GM20431 (cell line): ENCODE measurements around the gene TBRG4.

ENCODE experiments used
- in situ Hi-C: fragments of 300-500 bp; cut with MseI, MboI; formaldehyde crosslinking; loops from one replicate; pipeline ENCODE4 v1.15.0; 2020; ENCODE audit warnings: low sequenced_read_pairs; ENCODE audit not compliant: unreplicated experiment

TBRG4 gene

DNA sequence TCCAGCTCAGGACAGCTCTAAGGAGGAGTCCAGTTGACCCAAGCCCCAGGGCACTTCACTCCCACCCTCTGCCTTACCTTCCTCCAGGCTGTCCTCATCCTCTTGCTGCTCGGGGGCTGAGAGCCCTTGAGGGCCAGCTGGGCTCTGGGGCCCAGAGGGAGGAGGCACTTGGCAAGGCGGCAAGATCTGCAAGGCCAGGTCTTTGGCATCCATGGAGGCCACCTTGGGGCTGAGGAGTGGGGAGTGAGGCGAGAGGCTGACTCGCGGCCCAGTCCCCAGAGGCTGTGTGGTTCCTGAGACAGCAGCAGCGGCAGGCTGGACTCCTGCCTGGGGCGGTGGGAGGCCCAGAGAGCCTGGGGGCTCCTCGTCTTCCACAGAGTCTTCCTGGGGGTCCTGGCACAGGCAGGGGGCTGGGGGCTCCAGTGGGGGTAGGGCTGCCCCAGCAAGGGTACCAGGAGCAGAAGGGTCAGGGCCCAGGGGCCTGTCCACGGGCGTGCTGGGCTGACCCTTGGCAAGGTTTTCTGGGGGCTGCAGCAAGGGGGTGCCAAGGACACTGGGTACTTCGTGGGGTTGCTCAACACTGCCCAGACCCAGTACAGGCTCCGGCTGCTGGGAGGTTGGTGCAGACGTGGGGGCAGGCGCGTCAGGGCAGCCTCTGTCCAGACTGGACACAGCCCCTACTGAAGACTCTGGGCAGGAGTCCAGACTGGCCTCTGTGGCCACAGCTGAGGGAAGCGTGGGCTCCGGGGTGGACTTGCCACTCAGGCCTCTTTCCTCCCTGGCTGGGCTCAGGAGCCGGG is 29.3 kb downstream of the TBRG4 start:
- in situ Hi-C loops: no loop called here

DNA sequence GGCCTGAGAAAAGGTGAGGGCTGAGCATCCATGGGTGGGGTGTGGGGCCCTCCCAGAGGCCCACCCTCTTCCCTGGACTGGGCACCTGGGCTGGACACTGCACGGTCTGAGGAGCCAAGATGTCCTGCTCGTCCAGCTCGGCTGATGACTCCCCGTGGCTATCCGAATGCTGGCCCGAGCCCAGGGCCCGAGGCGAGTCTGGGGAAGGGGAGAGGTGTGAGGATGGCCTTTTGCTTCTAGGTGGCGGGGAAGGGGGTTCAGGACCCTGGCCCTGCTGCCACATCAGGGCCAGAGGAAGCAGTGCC is 29.9 kb downstream of the TBRG4 start:
- in situ Hi-C loops: no loop called here

DNA sequence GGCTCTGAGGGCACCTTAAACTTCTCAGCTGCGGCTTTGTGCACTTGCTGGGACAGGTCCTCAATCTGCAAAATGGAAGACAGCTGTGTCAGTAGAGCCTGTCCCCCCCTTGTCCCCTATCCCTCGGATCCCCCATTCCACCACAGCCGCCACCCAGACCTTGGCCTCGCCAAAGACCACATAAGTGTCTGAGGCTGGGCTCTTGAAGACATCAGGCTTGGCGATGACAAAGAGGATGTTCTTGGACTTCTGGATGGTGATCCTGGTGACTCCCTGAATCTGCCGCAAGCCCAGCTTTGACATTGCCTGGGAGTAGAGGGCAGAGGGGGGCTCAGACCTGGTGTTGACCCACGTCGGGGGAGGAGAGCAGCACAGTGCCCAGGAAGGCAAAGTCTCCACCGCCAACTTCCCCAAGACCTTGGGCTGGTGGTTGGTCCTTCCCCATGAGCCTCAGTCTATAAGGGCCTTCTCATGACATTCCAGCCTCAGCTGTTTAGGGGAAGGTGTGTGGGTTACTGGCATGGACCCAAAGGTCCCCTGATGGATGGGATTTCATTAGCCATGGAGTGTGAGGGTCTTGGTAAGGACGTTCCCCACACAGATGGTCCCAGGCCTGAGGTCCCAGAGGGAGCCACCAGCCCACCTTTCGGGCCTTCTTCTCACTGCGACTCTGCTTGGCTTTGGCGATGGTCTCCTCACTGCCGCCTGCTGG is 30.4 kb downstream of the TBRG4 start:
- in situ Hi-C loops: no loop called here

DNA sequence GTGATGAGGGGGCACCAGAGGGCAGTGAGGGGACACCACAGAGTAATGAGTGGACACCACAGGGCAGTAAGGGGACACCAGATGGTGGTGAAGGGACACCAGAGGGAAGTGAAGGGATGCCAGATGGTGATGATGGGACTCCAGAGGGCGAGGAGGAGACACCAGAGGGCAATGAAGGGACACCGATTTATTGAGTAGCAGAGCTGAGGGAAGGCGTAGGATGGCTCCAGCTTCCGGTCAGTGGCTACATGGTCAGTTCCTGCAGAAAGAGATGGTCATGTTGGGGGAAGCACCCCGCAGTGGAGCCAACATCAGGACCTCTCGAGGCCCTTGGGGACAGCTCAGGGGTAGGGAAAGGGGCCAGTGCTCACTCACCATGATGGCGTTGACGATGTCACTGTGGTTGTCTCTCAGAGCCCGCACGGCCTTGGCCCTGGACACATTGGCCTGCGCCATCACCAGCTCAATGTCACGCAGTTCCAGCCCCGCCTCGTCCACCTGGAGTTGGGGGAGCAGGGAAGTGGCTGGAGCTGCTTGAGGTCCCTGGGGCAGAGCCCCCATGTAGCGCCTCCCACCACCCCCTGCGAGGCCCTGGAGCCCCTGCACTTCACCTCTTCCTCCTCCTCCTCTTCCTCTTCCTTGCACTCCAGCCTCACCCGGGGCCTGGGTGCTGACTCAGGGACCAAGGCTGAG is 31.1 kb downstream of the TBRG4 start:
- in situ Hi-C loops: no loop called here

DNA sequence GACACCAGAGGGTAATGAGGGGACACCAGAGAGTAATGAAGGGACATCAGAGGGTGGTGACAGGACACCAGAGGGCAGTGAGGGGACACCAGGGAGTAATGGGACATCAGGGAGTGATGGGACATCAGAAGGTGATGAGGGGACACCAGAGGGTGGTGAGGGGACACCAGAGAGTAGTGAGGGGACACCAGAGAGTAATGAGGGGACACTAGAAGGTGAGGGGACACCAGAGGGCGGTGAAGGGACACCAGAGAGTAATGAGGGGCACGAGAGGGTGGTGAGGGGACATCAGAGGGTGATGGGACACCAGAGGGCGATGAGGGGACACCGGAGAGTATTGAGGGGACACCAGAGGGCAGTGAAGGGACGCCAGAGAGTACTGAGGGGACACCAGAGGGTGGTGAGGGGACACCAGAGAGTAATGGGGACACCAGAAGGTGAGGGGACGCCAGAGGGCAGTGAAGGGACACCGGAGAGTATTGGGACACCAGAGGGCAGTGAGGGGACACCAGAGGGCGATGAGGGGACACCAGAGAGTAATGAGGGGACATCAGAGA is 33.3 kb downstream of the TBRG4 start:
- in situ Hi-C loops: no loop called here

DNA sequence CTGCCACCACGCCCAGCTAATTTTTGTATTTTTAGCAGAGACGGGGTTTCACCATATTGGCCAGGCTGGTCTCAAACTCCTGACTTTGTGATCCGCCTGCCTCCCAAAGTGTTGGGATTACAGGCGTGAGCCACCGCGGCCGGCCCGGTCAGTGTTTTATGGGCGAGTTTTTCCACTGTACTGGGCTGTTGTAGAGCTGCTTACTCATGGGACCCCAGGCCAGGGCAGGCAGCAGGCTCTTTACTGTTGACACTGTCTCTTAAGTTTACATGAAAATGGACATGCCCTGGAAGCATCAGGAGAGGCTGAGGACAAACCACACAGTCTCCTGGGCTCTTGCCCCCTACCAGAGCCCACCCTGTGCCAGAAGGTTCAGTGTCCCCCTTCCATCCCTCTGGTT is 33.9 kb downstream of the TBRG4 start:
- in situ Hi-C loops: no loop called here

DNA sequence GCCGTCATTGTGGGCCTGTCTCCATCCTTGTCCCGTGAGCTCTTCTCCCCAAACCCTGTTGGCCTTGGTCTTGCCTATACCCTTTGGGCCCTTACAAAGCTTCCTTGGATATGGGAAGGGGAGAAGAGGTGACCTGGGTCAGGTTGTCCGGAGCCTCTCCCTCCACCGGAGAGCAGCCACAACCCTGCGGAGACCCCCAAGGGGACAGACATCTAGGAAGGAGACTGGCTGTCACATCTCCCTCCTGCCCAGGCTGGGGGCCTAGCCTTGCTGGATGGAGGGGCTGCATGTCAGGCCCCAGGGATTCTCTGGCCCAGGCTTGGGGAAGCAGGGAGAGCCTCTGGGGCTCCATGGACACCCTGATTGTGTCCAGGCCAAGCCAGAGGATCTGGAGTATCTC is 34.6 kb downstream of the TBRG4 start:
- in situ Hi-C loops: no loop called here

DNA sequence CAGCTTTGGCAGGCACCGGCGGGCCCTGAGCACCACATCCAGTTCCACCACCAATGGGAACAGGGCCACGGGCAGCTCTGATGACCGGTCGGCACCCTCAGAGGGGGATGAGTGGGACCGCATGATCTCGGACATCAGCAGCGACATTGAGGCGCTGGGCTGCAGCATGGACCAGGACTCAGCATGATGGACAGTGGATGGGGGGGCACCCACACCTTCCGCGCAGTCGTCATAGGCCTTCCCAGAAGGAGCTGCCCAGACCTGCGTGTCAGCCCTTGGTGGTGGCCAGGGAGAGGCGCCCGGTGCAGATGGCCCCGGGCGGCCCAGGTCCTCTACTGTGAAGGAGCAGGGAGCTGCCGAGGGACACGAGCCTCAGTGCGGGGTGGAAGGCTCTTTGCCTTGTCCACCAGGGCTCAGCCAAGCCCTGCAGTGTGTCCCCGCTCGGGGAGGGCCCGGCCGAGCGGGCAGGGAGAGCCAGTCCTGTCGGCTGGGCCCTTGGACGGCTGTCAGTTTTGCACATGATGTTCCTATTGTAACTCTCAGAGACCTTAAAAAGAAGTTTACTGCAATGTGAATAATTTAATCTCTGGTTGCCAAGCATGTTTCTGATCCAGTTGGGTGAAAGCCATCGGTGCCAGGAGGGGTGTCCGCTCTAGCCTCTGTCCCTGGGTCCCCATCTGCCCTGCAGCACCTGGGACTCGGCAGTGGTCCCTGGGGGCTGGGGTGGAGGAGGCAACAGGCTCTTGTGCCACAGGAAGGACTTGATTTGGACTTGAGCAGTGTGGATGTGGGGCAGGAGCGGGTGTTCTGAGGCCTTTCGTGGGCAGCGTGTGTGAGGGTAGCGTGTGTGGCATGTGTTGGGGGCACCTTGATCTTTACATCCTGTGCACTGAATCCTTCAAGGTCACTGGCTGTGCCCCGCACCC is 35.4 kb downstream of the TBRG4 start:
- in situ Hi-C loops: no loop called here

DNA sequence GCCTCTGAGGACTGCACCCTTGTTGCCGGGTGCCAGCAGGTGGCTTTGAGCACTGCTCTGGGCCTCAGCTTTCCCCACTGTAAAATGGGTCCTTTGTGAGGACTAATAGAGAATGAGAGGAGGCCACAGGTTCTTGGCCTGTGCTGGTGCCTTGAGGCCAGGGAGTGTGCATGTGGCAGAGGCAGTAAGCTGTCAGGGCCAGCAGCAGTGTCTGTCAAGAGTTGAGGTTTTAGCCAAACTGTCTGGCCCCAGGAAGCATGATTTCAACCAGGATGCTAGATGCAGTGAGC is 36.2 kb downstream of the TBRG4 start:
- in situ Hi-C loops: no loop called here

DNA sequence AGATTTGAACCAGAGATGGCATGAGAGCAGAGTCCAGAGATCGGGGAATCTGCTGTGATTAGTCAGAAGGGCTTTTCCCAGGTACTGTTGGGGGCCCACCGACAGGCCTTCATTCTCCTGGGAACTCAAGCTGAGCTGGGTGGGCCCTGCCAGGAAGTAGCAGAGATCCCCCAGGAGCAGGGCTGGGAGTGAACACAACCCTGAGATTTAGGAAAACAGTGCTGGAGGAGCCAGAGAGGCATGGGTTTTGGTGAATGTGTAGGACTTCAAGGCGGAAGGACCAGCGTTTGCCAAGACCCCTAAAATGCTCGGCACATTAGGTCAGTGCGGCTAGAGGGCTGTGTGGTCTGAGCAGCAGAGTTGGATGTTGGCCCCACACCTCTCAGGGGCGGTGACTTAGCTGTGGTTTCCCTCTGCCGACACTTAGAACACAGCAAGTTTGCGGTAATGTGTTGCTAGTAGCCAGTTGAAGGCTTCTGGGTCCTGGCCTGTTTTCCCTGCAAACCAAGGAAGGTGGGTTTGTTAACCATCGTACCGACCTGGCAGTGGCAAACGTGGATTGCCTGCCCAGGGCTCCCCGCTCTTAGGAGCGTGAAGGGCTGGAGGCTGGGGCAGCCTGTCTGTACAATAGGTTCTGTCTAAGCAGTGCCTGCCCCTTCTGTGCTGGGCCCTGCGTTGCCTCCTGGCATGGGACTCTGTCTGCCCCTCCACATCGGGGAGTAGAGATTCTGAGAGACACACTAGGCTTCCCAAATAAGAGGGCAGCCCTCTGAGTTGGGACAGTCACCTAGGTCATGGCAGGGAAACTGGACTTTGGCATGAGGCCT is 36.8 kb downstream of the TBRG4 start:
- in situ Hi-C loops: no loop called here

DNA sequence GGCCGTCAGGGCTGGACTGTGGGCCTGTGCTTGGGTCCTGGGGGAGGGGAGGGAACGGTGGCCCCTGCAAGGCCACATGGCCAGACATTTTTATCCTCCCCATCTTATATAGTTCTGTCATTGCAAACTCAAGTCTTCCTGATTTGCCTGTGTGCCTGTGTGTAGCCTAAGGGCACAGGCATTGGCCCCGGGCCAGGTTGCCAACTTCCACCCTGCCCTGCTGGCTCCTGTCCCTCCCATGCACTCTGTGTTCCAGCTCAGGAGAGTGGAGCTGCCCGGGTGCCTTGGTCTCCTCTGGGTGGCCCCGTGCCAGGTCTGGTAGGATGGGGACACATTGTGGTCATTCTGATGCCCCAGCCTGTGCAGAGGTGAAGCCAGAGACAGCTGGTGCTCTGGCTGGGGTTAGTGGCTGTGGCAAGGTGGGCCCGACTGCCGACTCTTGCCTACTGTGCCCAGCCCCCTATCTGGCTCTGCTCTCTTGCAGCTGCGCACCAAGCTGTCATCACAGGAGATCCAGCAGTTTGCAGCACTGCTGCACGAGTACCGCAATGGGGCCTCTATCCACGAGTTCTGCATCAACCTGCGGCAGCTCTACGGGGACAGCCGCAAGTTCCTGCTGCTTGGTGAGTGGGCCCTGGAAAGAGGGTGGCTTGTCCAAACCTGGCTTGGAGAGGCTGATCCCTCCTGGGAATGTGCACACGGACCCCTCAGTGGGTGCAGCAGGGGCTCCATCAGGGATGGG is 37.5 kb downstream of the TBRG4 start:
- in situ Hi-C loops: no loop called here

DNA sequence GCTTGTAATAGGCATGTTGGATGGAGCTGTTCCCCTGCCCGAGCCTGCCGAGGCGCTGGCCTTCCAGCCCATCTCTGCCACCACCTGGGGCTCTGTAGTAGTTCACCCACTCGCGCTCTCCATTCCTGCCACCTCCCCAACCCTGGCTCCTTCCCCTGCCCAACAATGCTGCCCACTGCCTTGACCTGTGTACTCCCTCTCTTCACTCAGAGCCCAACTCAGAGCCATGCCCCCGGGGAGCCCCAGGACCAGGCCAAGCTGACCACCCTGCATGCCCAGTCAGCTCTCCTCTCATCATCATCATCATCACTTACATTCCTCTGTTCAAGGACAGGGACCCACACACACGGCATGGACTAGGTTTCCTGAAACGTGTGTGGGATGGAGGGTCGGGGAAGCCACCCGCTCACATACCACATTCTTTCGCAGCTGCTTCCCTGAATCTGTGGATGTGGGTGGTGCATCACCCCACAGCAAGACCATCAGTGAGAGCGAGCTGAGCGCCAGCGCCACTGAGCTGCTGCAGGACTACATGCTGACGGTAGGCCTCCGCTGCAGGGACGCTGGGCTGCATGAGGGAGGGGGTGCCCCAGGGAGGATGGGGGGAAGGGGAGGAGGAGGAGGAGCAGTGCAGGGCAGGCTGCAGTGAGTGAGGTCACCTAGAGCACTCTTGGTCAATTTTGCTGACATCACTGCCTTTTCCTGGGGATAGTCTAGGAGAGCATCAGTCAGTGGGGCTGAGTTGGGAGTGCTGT is 38.3 kb downstream of the TBRG4 start:
- in situ Hi-C loops: no loop called here

DNA sequence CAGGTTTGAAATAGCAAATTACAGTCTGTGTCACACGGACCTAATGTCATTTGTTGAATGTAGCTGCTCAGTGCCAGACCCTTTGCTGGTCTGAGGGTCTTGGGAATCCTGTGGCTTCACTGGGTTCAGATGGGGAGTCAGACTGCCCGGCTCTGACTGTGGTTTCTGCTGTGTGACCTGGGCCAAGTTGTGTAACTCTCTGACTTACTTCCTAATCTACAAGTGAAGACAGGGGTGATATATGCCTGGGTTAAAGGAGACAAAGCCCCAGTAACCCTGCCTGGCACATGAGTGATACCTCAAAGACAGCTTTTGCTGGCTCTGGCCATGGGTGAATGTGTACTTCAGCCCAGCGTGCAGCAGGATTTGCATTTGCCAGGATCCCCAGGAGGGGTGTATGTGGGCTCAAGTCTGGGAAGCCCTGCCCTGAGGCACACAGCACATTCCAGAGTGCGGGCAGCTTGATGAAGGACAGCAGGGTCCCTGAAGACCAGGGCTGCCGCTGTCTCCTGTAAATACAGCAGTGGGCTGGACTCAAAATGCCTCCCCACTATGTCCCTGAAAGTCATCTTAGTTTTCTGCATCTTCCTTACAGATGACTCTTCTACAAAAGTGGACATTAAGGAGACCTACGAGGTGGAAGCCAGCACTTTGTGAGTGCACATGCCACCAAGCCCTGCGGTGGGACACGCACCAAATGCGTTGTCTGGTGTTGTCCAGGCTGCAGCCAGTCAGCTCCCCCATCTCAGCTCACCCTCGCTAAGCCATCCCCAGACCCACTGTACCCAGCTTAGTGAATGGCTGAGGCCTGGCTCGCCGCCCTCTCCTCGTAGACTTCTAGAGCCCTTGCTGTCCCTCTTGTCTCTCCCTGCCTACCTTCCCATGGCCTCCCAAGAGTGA is 39.1 kb downstream of the TBRG4 start:
- in situ Hi-C loops: no loop called here

DNA sequence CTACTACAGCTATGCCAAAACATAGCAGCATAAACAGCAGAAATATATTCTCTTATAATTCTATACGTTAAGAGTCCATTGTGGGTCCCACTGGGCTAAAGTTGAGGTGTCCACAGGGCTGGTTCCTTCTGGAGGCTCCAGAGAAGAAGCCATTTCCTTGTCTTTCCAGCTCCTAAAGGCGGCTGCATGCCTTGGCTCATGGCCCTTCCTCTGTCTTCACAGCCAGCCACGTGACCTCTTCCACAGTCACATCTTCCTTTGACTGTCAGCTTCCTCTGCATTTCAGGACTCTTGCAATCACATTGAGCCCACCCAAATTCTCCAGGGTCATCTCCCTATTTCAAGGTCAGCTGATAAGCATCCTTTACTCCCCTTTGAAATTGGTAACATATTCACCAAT is 40.0 kb downstream of the TBRG4 start:
- in situ Hi-C loops: no loop called here

DNA sequence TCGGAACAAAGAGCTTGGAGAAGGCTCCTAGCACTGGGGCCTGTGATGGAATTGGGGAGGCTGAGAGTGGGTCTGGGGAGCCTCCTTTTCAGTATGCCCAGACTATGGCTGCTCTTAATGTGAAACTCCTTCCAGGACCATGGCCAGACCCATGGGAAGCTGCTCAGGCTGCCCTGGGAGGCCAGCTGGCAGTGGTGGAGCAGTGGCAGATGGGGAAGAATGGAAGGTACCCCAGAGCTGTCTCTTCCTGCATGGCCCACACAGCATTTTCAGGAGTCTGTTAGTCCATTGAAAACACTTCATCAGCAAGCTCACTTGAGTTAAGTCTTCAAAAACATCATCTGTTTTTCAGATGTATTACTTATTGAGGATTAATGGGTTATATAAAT is 41.2 kb downstream of the TBRG4 start:
- in situ Hi-C loops: no loop called here

DNA sequence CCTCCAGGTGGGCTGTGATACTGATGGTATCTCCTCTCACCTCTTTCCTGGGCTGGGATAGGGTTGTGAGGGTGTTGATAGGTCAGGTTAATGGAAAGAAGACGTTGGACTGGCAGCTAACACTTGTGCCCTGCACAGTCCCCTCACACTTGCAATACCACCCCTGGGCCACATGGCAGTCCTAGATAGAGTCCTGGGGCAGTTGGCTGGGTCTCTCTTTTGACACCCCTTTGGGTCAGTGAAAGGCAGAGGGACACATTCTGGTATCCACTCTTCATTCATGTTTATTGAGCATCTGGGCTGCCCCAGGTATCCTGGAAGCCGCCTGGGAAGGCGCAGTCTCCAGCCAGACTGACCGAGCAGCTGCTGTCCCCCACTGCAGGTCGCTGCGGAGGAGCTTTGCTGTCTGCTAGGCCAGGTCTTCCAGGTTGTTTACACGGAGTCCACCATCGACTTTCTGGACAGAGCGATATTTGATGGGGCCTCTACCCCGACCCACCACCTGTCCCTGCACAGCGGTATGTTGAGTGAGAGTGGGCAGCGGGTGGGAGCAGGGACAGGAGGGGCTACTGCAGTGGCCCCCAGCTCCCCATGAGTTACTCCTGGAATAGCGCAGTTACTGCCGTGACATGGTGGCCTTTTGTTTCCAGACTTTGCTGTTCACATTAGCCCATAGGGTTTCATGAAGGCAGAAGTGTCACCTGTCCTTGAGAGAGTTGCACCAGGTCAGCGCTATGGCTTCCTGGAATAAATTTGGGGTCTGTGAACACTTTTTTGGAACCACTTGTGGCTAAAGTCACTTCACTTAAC is 41.8 kb downstream of the TBRG4 start:
- in situ Hi-C loops: no loop called here
